Stomach smooth muscle (tissue), 2 donors: ENCODE measurements around the gene GABRP.

Experiments used
- H3K27ac ChIP-seq: one replicate; pipeline ENCODE4 v1.7.0; 2013; ENCODE audit warnings: mild to moderate bottlenecking, low read length, inconsistent platforms
- H3K27me3 ChIP-seq, 2 donors: one replicate each; pipeline ENCODE4 v1.7.0; 2013; ENCODE audit warnings: low read length in 2 of 2; ENCODE audit not compliant: insufficient read depth in 2 of 2, control insufficient read depth in 1 of 2
- H3K36me3 ChIP-seq, 2 donors: one replicate each; pipeline ENCODE4 v1.7.0; 2013; ENCODE audit warnings: low read length in 2 of 2; ENCODE audit not compliant: control insufficient read depth in 2 of 2, insufficient read depth in 2 of 2
- H3K4me1 ChIP-seq: one replicate; pipeline ENCODE4 v1.7.0; 2013; ENCODE audit warnings: low read length; ENCODE audit not compliant: control insufficient read depth, insufficient read depth
- H3K4me3 ChIP-seq, 2 donors: one replicate each; pipeline ENCODE4 v1.7.0; 2013; ENCODE audit warnings: low read length in 2 of 2
- H3K9ac ChIP-seq, 2 donors: one replicate each; pipeline ENCODE4 v1.7.0; 2013; ENCODE audit warnings: low read length in 2 of 2, mild to moderate bottlenecking in 1 of 2
- H3K9me3 ChIP-seq, 2 donors: one replicate each; pipeline ENCODE4 v1.7.0; 2013; ENCODE audit warnings: low read length in 2 of 2; ENCODE audit not compliant: control insufficient read depth in 2 of 2
- donor health status: healthy.
- donor health status: Pancreatic carcinoma.

GABRP gene

DNA sequence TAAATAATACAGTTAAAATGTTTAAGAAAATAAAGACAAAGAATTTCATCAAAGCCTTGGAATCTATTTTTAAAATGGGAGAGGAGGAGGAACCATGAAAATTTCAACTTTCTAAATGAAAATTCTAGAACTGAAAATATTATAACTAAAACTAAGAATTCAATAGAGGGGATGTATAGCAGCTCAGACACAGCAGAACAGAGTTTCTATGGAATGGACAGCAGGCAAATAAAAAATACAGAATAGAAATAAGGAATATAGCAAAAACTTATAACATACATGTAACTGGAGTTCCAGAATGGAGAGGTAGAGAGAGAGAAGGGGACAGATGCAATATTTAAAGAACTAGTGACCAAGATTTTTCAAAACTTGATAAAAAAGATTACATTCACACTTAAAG lies 76.9 kb downstream of the GABRP start:
- Histone ChIP-seq H3K9me3 (peaks cover 0 to 11% of the 10 kb centered on the region in 2 donors), H3K9ac (no peak overlapping the region), H3K27me3 (no peaks in the 10 kb centered on the region), H3K27ac (no peak overlapping the region), H3K4me3 (no peak overlapping the region), H3K36me3 (no peaks in the 10 kb centered on the region), H3K4me1 (peaks cover 3% of the 10 kb centered on the region)

DNA sequence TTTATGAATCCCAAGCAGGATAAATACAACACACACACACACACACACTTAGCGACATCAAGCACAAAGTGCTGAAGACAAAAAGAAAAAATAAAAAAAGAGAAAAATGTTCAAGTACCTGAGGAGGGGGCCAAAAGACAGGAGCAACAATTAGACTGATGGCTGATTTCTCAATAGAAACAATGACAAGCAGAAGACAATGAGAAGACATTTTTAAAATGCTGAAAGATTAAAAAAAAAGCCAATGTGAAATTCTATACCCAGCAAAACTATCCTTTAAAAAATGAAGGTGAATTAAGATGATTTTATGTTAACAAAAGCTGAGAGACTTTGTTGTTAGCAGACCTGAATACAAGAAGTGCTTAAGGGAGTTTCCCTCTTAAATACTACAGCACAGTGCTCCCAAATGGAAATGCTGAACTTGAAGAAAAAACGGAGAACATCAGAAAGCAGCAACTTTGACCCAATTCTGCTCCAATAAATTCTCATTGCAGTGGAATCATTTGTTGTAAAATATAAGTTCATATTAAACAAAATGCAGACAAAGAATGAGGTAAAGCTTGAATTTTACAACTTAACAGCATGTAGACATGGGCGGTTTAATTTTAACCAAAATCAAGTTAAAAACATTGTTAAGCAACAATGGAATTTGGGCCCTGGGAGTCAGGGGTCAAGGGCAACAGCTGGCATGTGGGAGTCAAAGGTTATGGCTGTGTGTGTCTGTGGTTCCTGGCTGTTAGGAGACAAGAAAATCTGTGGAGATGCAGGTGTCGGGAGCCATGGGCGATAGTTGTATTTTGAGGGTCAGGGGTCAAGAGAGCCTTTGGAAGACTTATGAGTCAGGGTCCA lies 77.5 kb downstream of the GABRP start:
- peak overlapping the region in 1 of 2 donors; percentile 29 for H3K4me3 ChIP-seq
- H3K9ac ChIP-seq: no peak overlapping the region
- no peaks in the 10 kb centered on the region for H3K36me3 ChIP-seq
- H3K27me3 ChIP-seq: no peaks in the 10 kb centered on the region
- peaks cover 0 to 11% of the 10 kb centered on the region in 2 donors for H3K9me3 ChIP-seq
- peaks cover 3% of the 10 kb centered on the region for H3K4me1 ChIP-seq
- H3K27ac ChIP-seq: no peak overlapping the region

- peak overlapping the region in 1 of 2 donors; percentile 72 for H3K4me3 ChIP-seq
- H3K4me1 ChIP-seq: peaks cover 3% of the 10 kb centered on the region
- no peak overlapping the region for H3K9ac ChIP-seq
- no peaks in the 10 kb centered on the region for H3K36me3 ChIP-seq
- H3K9me3 ChIP-seq: peaks cover 0 to 11% of the 10 kb centered on the region in 2 donors
- no peak overlapping the region for H3K27ac ChIP-seq
- H3K27me3 ChIP-seq: no peaks in the 10 kb centered on the region
These were observed 78.1 kb downstream of the GABRP start for GRCh38 chr5:170861667-170861916.

DNA sequence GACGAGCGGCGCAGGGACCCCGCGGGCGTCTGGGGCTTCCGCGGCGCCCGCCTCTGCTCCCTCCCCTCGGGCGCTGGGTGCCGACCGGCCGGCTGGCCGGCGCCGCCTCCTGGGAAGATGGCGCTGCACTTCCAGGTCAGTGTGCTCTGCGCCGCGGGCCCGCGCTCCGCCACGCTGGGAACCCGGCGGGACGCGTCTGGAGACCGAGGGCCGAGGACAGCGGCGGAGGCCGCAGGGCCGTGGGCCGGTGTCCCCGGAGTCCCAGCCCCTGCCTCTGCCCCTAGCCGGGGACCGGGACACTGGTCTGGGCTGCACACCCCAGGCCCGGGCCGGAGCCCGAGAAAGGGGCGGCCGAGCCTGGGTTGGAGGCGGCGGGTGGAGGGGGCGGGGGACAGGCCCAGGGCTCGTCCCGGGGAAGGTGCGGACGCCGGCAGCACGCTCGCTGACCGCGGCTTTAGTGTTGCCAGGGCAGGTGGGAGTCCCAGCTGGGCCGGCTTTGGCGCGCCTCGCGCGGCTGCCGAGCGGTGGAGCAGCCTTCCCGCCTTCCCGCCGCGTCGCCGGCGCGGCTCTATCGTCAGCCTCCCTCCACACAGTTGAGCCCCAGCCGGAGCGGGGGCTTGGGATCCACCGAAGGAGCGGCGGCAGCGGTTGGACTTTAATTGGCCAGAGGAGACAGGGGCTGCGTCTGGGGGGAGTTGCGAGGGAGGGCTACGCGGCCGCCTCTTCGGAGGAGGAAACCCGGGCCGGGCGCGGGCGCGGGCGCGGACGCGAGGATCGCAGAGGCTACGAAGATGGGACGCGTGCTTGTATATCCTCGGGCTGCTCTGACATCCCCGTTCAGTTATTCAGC lies 78.6 kb downstream of the GABRP start, which contains the start of gene RANBP17:
RANBP17 (plus strand) TSS at position 102 of the 850 bp plus-strand sequence.
- peaks cover 3% of the 10 kb centered on the region for H3K4me1 ChIP-seq
- H3K9ac ChIP-seq: peak within 1 kb of the TSS; percentile 19 to 51
- H3K9me3 ChIP-seq: peaks cover 0 to 11% of the 10 kb centered on the region in 2 donors
- no peaks in the 10 kb centered on the region for H3K36me3 ChIP-seq
- peak within 1 kb of the TSS; percentile 61 to 72 for H3K4me3 ChIP-seq
- H3K27me3 ChIP-seq: no peaks in the 10 kb centered on the region
- no peak within 1 kb of the TSS for H3K27ac ChIP-seq

DNA sequence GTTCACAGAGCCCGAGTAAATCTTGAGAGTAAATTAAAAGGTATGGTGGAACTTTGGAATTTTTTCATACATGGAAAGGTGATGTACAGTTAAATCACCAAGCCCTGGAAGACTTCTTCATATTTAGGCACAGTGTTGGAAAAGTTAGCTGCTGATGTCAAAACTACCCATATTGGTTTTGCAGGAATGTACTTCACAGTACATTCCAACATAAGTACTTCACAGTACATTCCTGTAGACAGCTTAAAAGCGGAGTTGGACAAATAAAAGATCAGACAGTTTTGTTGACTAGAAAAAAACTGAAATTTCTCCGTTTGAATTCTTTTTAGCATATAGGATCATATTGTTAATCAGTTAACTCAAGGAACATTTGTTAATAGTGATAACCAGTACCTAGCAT lies 80.1 kb downstream of the GABRP start:
- Histone ChIP-seq H3K36me3 (no peaks in the 10 kb centered on the region), H3K4me3 (no peak overlapping the region), H3K4me1 (peaks cover 3% of the 10 kb centered on the region)

More for the DNA sequence above, 80.1 kb downstream of the GABRP start:
- Histone ChIP-seq H3K27ac (no peak overlapping the region), H3K9ac (no peak overlapping the region), H3K27me3 (no peaks in the 10 kb centered on the region), H3K9me3 (peaks cover 0 to 11% of the 10 kb centered on the region in 2 donors)
